HG02870 (cell line): ENCODE results near the gene EYA4.

Experiments
- ATAC-seq: cut with Tn5 transposase; IDR thresholded peaks from one replicate; pipeline ENCODE4 v1.9.1; 2021; ENCODE audit warnings: mild to moderate bottlenecking, moderate library complexity; ENCODE audit not compliant: unreplicated experiment

EYA4 gene

GRCh38 chr6:133343220-133343619 lies 102.1 kb downstream of the EYA4 start:
- ATAC-seq, result no peak

- no peak for ATAC-seq
These were observed 107.7 kb downstream of the EYA4 start for GRCh38 chr6:133348846-133349245.

GRCh38 chr6:133350928-133351327 lies 109.8 kb downstream of the EYA4 start:
- ATAC-seq, result no peak

GRCh38 chr6:133352046-133352445 lies 110.9 kb downstream of the EYA4 start:
- no peak for ATAC-seq

GRCh38 chr6:133353061-133353460 lies 111.9 kb downstream of the EYA4 start:
- ATAC-seq, result no peak

- ATAC-seq, result no peak
These were observed 114.8 kb downstream of the EYA4 start for GRCh38 chr6:133355922-133356321.

- ATAC-seq, result no peak
These were observed 117.5 kb downstream of the EYA4 start for GRCh38 chr6:133358574-133359150.

GRCh38 chr6:133359256-133359655 lies 118.1 kb downstream of the EYA4 start:
- no peak for ATAC-seq

- no peak for ATAC-seq
These were observed 118.6 kb downstream of the EYA4 start for GRCh38 chr6:133359760-133360159.

- ATAC-seq, result no peak
These were observed 119.0 kb downstream of the EYA4 start for GRCh38 chr6:133360194-133360593.

- no peak for ATAC-seq
These were observed 121.7 kb downstream of the EYA4 start for GRCh38 chr6:133362813-133363212.

- no peak for ATAC-seq
These were observed 127.5 kb downstream of the EYA4 start for GRCh38 chr6:133368664-133369063.

GRCh38 chr6:133369773-133370272 lies 128.7 kb downstream of the EYA4 start:
- no peak for ATAC-seq

- ATAC-seq, result no peak
These were observed 135.6 kb downstream of the EYA4 start for GRCh38 chr6:133376743-133377142.

- ATAC-seq, result no peak
These were observed 136.1 kb downstream of the EYA4 start for GRCh38 chr6:133377219-133377618.

GRCh38 chr6:133380047-133380446 lies 138.9 kb downstream of the EYA4 start:
- ATAC-seq, result no peak

- ATAC-seq, result no peak
These were observed 139.6 kb downstream of the EYA4 start for GRCh38 chr6:133380723-133381122.

- no peak for ATAC-seq
These were observed 147.6 kb downstream of the EYA4 start for GRCh38 chr6:133388731-133389130.

GRCh38 chr6:133390168-133390567 lies 149.0 kb downstream of the EYA4 start:
- ATAC-seq, result no peak

- no peak for ATAC-seq
These were observed 150.9 kb downstream of the EYA4 start for GRCh38 chr6:133392015-133392414.

- no peak for ATAC-seq
These were observed 151.5 kb downstream of the EYA4 start for GRCh38 chr6:133392641-133393040.

GRCh38 chr6:133393891-133394290 lies 152.7 kb downstream of the EYA4 start:
- ATAC-seq, result no peak

- ATAC-seq, result no peak
These were observed 153.5 kb downstream of the EYA4 start for GRCh38 chr6:133394630-133395029.
